Retinal pigment epithelial cell (primary cell): Measurements from ENCODE around the gene WNT2.
A peak's percentile ranks its signal among the peaks of the same experiment; 100 is the strongest.

Experiments
- DNase-seq: peaks from one replicate; pipeline ENCODE4 v3.0.0-alpha.2; 2010; ENCODE audit warnings: low read depth
- H3K4me3 ChIP-seq: 2 replicates; pipeline ENCODE4 v1.5.1; 2011; ENCODE audit warnings: mild to moderate bottlenecking, low read length, control low read depth, moderate library complexity
- CTCF ChIP-seq: conservative IDR thresholded peaks from 2 replicates; pipeline ENCODE4 v1.5.1; 2011; ENCODE audit warnings: low read depth, low read length, control low read depth, inconsistent platforms

Gene WNT2

GRCh38 chr7:117324960-117325359 is 2.1 kb upstream of the WNT2 start:
- DNase-seq = no peak
- peak overlapping the region; percentile 51 for H3K4me3 ChIP-seq
- no peak for TF ChIP-seq CTCF

GRCh38 chr7:117323851-117324711 is 1.2 kb upstream of the WNT2 start:
- H3K4me3 ChIP-seq = peak overlapping the region; percentile 51
- TF ChIP-seq CTCF = no peak
- DNase-seq = no peak

GRCh38 chr7:117323305-117323850 is 520 bp upstream of the WNT2 start:
- DNase-seq = no peak
- peak overlapping the region; percentile 51 for H3K4me3 ChIP-seq
- no peak for TF ChIP-seq CTCF

GRCh38 chr7:117320523-117320922 is 2.3 kb downstream of the WNT2 start:
- no peak for TF ChIP-seq CTCF
- DNase-seq = no peak
- no peak overlapping the region for H3K4me3 ChIP-seq

- DNase-seq = no peak
- H3K4me3 ChIP-seq = no peak overlapping the region
- no peak for TF ChIP-seq CTCF
Observed at GRCh38 chr7:117319181-117319580, 3.7 kb downstream of the WNT2 start.

- DNase-seq = no peak
- H3K4me3 ChIP-seq = no peak overlapping the region
Observed at GRCh38 chr7:117313582-117313981, 9.3 kb downstream of the WNT2 start.

More at GRCh38 chr7:117313582-117313981, 9.3 kb downstream of the WNT2 start:
- no peak for TF ChIP-seq CTCF
